HG02678 (cell line): ENCODE measurements around the gene ITIH6.
"Not testable (repeated sequence)": the region's sequence is repeated elsewhere in the genome, so short reads cannot be mapped to it uniquely, and the experiment has no call there.

ENCODE experiments used
- ATAC-seq: cut with Tn5 transposase; IDR thresholded peaks from one replicate; pipeline ENCODE4 v1.9.1; 2021; ENCODE audit warnings: mild to moderate bottlenecking, moderate library complexity; ENCODE audit not compliant: unreplicated experiment

ITIH6 gene

DNA sequence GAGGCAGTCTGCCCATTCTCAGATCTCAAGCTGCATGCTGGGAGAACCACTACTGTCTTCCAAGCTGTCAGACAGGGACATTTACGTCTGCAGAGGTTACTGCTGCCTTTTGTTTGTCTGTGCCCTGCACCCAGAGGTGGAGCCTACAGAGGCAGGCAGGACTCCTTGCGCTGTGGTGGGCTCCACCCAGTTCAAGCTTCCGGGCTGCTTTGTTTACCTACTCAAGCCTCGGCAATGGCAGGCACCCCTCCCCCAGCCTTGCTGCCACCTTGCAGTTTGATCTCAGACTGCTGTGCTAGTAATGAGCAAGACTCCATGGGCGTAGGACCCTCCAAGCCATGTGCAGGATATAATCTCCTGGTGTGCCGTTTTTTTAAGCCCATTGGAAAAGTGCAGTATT lies 59.5 kb downstream of the ITIH6 start:
- not testable (repeated sequence) for ATAC-seq

- ATAC-seq = not testable (repeated sequence)
Observed at GRCh38 chrX:54736298-54736942, 61.6 kb downstream of the ITIH6 start.

DNA sequence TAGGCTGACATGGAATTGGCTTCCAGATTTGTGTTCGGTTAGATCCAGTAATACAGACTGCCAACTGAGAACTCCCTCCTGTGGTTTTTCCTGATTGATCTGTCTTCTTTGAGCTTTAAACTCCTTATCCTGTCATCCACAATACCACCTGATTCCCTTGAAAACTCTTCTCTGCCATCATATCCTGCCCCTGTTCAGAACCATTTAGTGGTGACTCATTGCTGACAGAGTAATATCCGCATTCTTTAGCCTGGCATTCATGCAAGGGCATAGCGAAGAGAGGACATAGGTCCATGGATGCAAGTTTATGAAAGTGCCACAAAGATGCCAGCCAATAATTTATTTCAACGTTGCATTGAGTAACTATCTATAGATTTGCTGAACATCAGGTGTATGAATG lies 76.6 kb downstream of the ITIH6 start:
- no peak for ATAC-seq

DNA sequence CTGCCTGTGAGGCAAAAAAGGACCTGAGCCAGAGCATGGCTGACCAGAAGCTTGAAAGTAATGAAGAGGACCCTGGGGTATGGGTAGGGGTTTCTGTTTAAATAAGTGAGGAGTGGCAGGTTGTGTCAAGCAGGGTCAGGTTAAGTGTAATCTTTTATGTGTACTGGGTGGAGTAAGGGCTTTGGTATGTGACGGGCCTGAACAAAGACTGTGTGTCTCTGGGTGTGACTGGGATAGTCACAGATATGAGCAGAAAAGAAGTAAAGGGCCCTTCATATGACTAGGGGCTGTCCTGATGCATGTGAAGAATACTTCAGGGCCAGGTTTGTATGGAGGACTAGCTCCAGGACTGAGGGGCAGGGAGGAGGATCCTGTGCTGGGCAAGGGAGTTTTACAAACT lies 82.4 kb downstream of the ITIH6 start:
- no peak for ATAC-seq

- ATAC-seq = no peak
Observed at GRCh38 chrX:54714424-54714823, 83.6 kb downstream of the ITIH6 start.

- no peak for ATAC-seq
Observed at GRCh38 chrX:54711735-54712134, 86.3 kb downstream of the ITIH6 start.

DNA sequence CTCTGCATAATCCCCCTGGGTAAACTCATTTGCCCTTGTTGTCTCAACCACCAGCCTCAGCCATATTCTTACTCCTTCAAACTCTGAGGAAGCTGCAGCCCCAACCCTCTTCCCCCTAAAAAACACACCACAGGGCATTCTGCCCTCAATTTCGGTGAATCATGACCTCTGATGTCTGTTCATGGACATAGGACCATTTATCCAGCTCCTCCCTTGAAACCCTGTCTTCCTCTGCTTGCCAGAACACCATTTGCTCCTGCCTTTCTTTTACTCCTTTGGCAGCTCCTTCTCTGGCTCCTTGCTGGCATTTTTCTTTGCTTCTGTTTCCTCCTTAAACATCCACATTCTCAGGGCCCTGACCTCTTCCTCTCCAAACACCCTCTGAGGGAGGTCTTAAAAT lies 87.1 kb downstream of the ITIH6 start:
- ATAC-seq = no peak

GRCh38 chrX:54708404-54708803 lies 89.7 kb downstream of the ITIH6 start:
- ATAC-seq = no peak
